Amygdala (tissue), 56 donors: Measurements from ENCODE around the gene TEAD4.
A peak's percentile ranks its signal among the peaks of the same experiment; 100 is the strongest.

Experiments used
- DNase-seq, 56 donors: peaks; one replicate each; lab custom pipeline; 2025; lab: John Stamatoyannopoulos, UW

The TEAD4 gene

GRCh38 chr12:3076730-3077571 is 117.8 kb downstream of the TEAD4 start, which contains the start of gene TSPAN9:
TSPAN9 (plus strand) TSS chr12:3077379; CDS start chr12:3201194, 123,815 bp downstream.
- DNase-seq, result peak in 36 of 56 donors; percentile 4 to 71 (median 45)

- DNase-seq, result peak in 1 of 56 donors; percentile 42
Observed at GRCh38 chr12:3077572-3078081, 118.4 kb downstream of the TEAD4 start.

- no peak for DNase-seq
Observed at GRCh38 chr12:3078086-3078820, 119.1 kb downstream of the TEAD4 start.

- no peak for DNase-seq
Observed at GRCh38 chr12:3081091-3081490, 121.9 kb downstream of the TEAD4 start.

- no peak for DNase-seq
Observed at GRCh38 chr12:3081886-3082285, 122.7 kb downstream of the TEAD4 start.

- DNase-seq, result no peak
Observed at GRCh38 chr12:3083241-3083920, 124.2 kb downstream of the TEAD4 start.

- DNase-seq, result no peak
Observed at GRCh38 chr12:3083921-3084347, 124.7 kb downstream of the TEAD4 start.

- DNase-seq, result no peak
Observed at GRCh38 chr12:3084742-3085141, 125.5 kb downstream of the TEAD4 start.

GRCh38 chr12:3085341-3086139 is 126.3 kb downstream of the TEAD4 start:
- no peak for DNase-seq

- no peak for DNase-seq
Observed at GRCh38 chr12:3086211-3086610, 127.0 kb downstream of the TEAD4 start.

- no peak for DNase-seq
Observed at GRCh38 chr12:3086729-3087323, 127.6 kb downstream of the TEAD4 start.

- no peak for DNase-seq
Observed at GRCh38 chr12:3087758-3088650, 128.8 kb downstream of the TEAD4 start.

- DNase-seq, result no peak
Observed at GRCh38 chr12:3089588-3089987, 130.4 kb downstream of the TEAD4 start.
